Ishikawa (cell line): ENCODE measurements around the gene ACYP2.

Experiments
- CEBPB ChIP-seq: IDR thresholded peaks from 2 replicates; pipeline ENCODE4 v1.6.1; 2012
- CREB1 ChIP-seq: IDR thresholded peaks from 2 replicates; pipeline ENCODE4 v1.6.1; 2012; ENCODE audit warnings: low read depth
- EGR1 ChIP-seq: IDR thresholded peaks from 2 replicates; pipeline ENCODE4 v1.6.1; 2012
- EP300 ChIP-seq: IDR thresholded peaks from 2 replicates; pipeline ENCODE4 v1.6.1; 2012; ENCODE audit warnings: borderline replicate concordance
- FOXM1 ChIP-seq: IDR thresholded peaks from 2 replicates; pipeline ENCODE4 v1.6.1; 2012; ENCODE audit warnings: low read depth, borderline replicate concordance
- MAX ChIP-seq: IDR thresholded peaks from 2 replicates; pipeline ENCODE4 v1.6.1; 2012
- NFIC ChIP-seq: IDR thresholded peaks from 2 replicates; pipeline ENCODE4 v1.6.1; 2012
- RAD21 ChIP-seq: IDR thresholded peaks from 2 replicates; pipeline ENCODE4 v1.6.1; 2012; ENCODE audit warnings: low read depth
- REST ChIP-seq: IDR thresholded peaks from 2 replicates; pipeline ENCODE4 v1.6.1; 2012; ENCODE audit warnings: low read depth, mild to moderate bottlenecking
- TAF1 ChIP-seq: IDR thresholded peaks from 2 replicates; pipeline ENCODE4 v1.6.1; 2012; ENCODE audit warnings: low read depth, mild to moderate bottlenecking
- TCF12 ChIP-seq: IDR thresholded peaks from 2 replicates; pipeline ENCODE4 v1.6.1; 2012; ENCODE audit warnings: low read depth
- TEAD4 ChIP-seq: IDR thresholded peaks from 2 replicates; pipeline ENCODE4 v1.6.1; 2012
- USF1 ChIP-seq: IDR thresholded peaks from 2 replicates; pipeline ENCODE4 v1.6.1; 2012
- YY1 ChIP-seq: IDR thresholded peaks from 2 replicates; pipeline ENCODE4 v1.6.1; 2012; ENCODE audit warnings: low read depth
- ZBTB7A ChIP-seq: IDR thresholded peaks from 2 replicates; pipeline ENCODE4 v1.6.1; 2012; ENCODE audit warnings: low read depth

Gene ACYP2

GRCh38 chr2:54122171-54122935, 6.9 kb downstream of the ACYP2 start:
- TF ChIP-seq CEBPB, result no peak
- TF ChIP-seq TCF12, result no peak
- TF ChIP-seq CREB1, result no peak
- no peak for TF ChIP-seq EGR1
- no peak for TF ChIP-seq TEAD4
- TF ChIP-seq REST, result no peak
- TF ChIP-seq FOXM1, result no peak
- no peak for TF ChIP-seq EP300
- TF ChIP-seq YY1, result no peak
- no peak for TF ChIP-seq USF1
- TF ChIP-seq ZBTB7A, result no peak
- TF ChIP-seq NFIC, result no peak
- no peak for TF ChIP-seq TAF1

- TF ChIP-seq FOXM1, result no peak
- no peak for TF ChIP-seq MAX
- TF ChIP-seq NFIC, result no peak
- no peak for TF ChIP-seq TAF1
- TF ChIP-seq USF1, result no peak
- no peak for TF ChIP-seq RAD21
- TF ChIP-seq TCF12, result no peak
- no peak for TF ChIP-seq YY1
- TF ChIP-seq ZBTB7A, result no peak
- TF ChIP-seq EP300, result no peak
- TF ChIP-seq CREB1, result no peak
These were observed 7.5 kb downstream of the ACYP2 start for GRCh38 chr2:54122939-54123338.

- TF ChIP-seq MAX (no peak), EGR1 (no peak), FOXM1 (no peak), TEAD4 (no peak), REST (no peak), EP300 (no peak), RAD21 (no peak), NFIC (no peak), ZBTB7A (no peak), CEBPB (no peak), TAF1 (no peak), CREB1 (no peak), TCF12 (no peak), YY1 (no peak), USF1 (no peak)
These were observed 17.6 kb downstream of the ACYP2 start for GRCh38 chr2:54133056-54133455.

- no peak for TF ChIP-seq USF1
These were observed 23.8 kb downstream of the ACYP2 start for GRCh38 chr2:54139210-54139609.

GRCh38 chr2:54143780-54144179, 28.4 kb downstream of the ACYP2 start:
- TF ChIP-seq TCF12 (no peak), FOXM1 (no peak), MAX (no peak), EP300 (no peak), RAD21 (no peak), REST (no peak), TEAD4 (no peak), CREB1 (no peak), CEBPB (no peak), USF1 (no peak), EGR1 (no peak), TAF1 (no peak), YY1 (no peak), ZBTB7A (no peak), NFIC (no peak)
